Activated CD8-positive, alpha-beta memory T cell treated with anti-CD3 and anti-CD28 coated beads, Interleukin-2, amount 50 U/mL, for 48 hours (primary cell): Measurements from ENCODE around the gene CHD2.
A peak's percentile ranks its signal among the peaks of the same experiment; 100 is the strongest.

Experiments
- DNase-seq: peaks from one replicate; pipeline ENCODE4 v3.0.0-alpha.2; 2020

Gene CHD2

GRCh38 chr15:92963794-92964193 is 63.7 kb downstream of the CHD2 start:
- no peak for DNase-seq

GRCh38 chr15:92968926-92969651 is 69.0 kb downstream of the CHD2 start:
- no peak for DNase-seq

GRCh38 chr15:92970656-92971055 is 70.5 kb downstream of the CHD2 start:
- no peak for DNase-seq

- no peak for DNase-seq
These were observed 71.0 kb downstream of the CHD2 start for GRCh38 chr15:92971081-92971480.

DNA sequence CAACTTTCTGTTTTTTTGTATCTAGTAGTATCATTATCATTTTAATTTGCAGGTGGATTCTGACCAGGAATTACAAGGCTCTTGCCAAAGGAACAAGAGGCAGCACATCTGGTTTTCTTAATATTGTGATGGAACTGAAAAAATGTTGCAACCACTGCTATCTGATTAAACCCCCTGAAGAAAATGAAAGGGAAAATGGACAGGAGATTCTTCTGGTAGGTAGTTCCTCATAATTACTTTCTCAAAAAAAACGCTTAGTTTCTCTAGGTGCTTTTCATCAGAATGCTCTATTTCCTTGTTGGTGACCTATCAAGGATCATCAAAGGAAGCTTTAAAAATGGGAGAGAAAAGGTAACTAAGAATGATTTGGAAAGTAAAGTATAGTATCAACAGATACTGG is 71.6 kb downstream of the CHD2 start:
- no peak for DNase-seq

DNA sequence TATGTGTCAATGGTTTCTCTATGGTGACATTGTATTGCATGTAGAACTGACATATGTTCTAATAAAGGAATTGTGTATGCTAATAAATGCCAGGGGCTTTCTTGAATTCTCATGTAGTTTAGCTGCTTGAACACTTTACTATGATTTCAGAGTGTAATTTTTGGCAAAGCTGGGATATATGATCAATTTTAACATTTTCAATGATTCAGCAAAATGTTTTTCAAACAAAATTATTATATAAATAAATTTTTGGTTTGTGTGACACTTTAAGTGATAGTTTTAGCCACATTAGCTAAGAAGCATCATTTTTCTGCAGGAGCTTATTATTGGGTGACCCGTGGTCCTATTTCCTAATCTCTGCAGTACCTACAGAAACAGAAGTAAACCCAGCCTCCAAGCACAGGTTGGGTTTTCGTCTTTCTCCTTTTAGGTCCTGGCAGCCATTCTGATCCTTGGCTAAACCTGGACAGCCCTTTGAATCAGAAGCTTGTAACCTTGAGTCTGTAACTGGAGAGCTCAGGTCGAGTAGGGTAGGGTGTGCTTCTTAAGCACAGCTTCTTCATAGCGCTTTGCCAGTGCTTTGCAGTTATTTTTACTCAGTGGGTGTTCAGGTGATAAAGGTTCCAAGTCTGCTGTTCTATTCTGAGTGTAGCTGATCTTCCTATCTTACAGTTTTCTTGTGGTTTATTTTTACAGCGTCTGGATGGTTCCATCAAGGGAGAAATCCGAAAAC is 74.2 kb downstream of the CHD2 start:
- DNase-seq = no peak

GRCh38 chr15:92979011-92979701 is 79.0 kb downstream of the CHD2 start:
- DNase-seq = no peak

DNA sequence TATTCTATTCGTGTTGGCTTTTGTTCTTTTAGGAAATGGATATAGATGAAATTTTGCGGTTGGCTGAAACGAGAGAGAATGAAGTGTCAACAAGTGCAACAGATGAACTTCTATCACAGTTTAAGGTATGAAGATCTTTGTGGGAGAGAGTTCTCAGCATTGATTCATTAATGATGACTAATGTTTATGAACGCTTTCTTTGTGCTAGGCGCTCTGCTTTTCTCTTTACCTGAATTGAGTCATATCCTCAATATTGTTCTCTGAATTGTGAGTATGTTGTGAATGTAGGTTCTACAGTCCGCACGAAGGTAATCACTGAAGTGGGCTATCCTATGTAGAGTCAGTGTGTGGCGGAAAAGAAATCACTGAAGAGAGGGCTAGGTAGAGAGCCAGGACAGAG is 81.2 kb downstream of the CHD2 start:
- no peak for DNase-seq

DNA sequence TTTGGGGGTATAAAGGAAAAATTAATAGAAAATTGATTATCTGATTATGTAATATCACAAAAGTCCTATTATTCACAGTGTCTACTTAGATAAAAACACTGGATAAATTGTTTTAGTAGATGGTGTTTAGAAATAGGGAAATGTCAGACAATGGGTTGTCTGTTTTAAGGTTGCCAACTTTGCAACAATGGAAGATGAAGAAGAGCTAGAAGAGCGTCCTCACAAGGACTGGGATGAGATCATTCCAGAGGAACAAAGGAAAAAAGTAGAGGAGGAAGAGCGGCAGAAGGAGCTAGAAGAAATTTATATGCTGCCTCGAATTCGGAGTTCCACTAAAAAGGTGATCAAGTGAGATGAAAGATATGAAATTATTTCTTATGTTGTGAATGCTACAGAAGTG is 84.0 kb downstream of the CHD2 start:
- no peak for DNase-seq

- no peak for DNase-seq
These were observed 89.3 kb downstream of the CHD2 start for GRCh38 chr15:92989470-92989869.

DNA sequence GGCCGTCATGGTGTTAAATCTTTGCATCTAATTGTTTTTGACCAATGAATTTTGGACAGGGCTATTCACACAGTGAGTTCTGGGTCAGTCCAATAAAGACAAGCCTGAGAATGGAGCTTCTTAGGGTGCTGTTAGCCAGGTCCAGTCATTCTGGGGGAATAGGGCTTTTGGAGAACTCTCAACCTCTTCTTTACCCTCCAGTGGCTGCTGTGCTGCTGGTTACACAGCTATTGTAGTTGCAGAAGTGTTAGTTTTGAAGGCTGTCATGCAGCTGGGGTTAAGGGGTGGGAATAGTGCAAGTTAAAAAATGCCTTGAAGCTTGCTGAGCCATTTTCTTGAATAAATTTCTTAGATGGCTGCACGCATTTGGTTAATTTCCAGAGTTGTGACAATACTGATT is 89.9 kb downstream of the CHD2 start:
- DNase-seq = no peak

- no peak for DNase-seq
These were observed 92.6 kb downstream of the CHD2 start for GRCh38 chr15:92992720-92993119.

DNA sequence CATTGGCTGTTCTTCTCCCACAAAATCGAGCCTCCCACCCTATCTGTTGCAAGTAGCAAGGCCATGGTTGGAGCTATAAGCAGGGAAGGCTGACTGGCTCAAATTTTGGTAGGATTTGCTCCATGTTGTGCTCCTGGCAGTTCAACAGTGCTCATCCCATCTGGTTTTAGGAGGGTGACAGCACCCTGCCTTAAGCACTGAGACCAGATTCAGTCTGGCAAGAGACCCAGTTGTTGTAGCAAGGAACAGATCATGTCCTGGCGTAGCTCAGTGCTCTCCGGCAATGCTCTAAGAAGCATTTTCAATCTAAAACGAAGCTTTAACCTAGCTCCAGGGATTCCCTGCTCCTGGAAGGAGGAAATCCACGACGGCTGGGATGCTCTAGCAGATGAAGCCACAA is 97.7 kb downstream of the CHD2 start:
- DNase-seq = no peak

GRCh38 chr15:93001156-93001555 is 101.0 kb downstream of the CHD2 start:
- DNase-seq = no peak

- DNase-seq = no peak
These were observed 101.8 kb downstream of the CHD2 start for GRCh38 chr15:93001881-93002280.

- no peak for DNase-seq
These were observed 105.0 kb downstream of the CHD2 start for GRCh38 chr15:93005133-93005532.

- no peak for DNase-seq
These were observed 107.9 kb downstream of the CHD2 start for GRCh38 chr15:93007994-93008393.

DNA sequence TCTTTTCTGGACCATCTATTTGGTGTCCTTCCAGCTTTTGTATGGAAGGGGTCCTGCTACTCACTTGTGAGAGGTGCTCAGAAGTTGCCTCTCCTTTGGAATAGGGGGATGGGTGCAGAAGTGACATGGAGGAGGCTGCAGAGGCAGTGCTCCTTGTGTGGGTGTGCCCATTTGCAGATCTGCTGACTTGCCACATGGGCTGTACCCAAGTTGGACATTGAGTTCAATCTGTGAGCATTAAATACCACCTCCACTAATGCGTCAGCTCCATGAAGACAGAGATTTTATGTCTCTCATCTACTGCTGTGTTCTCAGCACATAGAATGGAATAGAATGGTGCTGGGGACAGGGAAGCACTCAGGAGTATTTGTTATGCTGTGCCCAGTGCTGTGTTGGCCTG is 112.7 kb downstream of the CHD2 start:
- DNase-seq = no peak

GRCh38 chr15:93017526-93017925 is 117.4 kb downstream of the CHD2 start:
- DNase-seq = no peak

DNA sequence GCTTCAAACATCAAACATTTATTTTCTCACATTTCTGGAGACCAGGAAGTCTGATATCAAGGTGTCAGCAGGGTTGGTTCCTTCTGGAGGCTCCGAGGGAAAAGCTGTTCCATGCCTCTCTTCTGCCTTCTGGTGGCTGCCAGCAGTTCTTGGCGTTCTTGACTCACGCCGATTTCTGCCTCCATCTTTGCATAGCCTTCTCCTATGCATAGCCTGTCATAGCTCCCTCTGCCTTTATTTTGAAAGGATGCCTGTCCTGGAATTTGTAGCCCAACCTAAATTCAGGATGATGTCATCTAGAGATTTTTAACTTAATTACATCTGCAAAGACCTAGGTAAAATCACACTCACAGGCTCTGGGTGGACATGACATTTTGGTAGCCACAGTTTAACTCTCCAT is 118.5 kb downstream of the CHD2 start:
- peak; percentile 49 for DNase-seq

DNA sequence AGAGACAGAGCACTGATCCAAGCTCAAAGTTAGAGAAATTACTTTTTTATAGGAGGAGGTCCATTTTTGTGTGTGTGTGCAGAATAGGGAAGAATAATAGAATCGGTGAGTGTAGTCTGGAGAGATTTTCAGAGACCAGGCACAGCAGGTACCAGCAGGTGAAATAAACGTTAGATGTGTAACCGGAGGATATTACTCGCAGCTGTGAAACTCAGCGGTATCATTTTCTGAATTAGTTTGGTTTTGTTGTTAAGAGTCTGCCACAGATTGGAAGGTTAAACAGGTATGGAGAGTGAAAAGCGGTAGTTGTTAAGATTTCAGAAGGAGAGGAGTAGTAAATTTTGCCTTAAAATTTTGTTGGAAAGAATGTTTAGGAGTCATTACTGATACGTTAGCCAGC is 119.0 kb downstream of the CHD2 start:
- no peak for DNase-seq

DNA sequence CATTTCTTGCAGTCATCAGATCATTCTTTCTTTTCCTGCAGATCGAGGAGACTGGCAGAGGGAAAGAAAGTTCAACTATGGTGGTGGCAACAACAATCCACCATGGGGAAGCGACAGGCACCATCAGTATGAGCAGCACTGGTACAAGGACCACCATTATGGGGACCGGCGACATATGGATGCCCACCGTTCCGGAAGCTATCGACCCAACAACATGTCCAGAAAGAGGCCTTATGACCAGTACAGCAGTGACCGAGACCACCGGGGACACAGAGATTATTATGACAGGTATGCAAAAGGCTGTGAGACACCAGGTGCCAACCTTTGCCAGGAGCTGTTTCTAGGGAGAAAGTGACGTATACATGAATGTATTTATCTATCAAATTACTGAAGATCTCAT is 119.8 kb downstream of the CHD2 start:
- DNase-seq = no peak

DNA sequence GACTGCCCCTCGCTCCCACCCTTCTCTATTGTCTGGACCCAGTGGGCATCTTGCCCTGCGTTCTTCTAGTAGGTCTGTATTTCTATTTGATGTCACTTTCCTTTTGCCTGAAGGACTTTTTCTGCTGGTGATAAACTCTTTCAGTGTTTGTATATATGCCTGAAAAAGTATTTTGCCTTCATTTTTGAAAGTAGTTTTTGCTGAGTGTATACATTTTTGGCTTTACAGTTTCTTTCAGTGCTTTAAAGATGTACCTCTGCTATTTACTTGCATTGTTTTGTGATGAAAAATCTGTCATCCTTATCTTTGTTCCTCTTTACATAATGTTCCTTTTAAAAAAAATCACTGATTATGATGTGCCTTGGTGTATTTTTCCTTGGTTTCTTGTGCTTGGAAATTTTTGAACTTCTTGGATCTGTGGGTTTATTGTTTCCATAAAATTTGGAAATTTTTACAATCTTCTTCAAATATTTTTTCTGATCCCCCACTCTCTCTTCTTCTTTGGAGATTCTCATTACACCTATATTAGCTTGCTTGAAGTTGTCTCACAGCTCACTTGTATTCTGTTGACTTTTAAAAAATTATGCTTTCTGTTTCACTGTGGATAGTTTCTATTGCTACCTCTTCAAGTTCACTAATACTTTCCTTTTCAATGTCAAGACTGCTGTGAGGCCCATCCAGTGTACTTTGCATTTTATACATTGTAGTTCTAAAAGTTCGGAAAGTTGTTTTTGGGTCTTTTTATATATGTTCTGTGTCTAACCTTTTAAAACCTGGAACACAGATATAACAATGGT is 121.0 kb downstream of the CHD2 start:
- no peak for DNase-seq
